GM12801 (cell line): ENCODE measurements around the gene ISCA2.

ENCODE experiments used
- TF ChIP-seq, protein P1 (sequence below): IDR thresholded peaks from one replicate; pipeline ENCODE4 v1.5.1; 2011; ENCODE audit warnings: control low read depth; ENCODE audit not compliant: insufficient read length; ENCODE audit errors: extremely low read depth

The ISCA2 gene

GRCh38 chr14:74488786-74489397 is 4.7 kb upstream of the ISCA2 start:
- TF ChIP-seq, protein P1, sequence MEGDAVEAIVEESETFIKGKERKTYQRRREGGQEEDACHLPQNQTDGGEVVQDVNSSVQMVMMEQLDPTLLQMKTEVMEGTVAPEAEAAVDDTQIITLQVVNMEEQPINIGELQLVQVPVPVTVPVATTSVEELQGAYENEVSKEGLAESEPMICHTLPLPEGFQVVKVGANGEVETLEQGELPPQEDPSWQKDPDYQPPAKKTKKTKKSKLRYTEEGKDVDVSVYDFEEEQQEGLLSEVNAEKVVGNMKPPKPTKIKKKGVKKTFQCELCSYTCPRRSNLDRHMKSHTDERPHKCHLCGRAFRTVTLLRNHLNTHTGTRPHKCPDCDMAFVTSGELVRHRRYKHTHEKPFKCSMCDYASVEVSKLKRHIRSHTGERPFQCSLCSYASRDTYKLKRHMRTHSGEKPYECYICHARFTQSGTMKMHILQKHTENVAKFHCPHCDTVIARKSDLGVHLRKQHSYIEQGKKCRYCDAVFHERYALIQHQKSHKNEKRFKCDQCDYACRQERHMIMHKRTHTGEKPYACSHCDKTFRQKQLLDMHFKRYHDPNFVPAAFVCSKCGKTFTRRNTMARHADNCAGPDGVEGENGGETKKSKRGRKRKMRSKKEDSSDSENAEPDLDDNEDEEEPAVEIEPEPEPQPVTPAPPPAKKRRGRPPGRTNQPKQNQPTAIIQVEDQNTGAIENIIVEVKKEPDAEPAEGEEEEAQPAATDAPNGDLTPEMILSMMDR, result no peak

DNA sequence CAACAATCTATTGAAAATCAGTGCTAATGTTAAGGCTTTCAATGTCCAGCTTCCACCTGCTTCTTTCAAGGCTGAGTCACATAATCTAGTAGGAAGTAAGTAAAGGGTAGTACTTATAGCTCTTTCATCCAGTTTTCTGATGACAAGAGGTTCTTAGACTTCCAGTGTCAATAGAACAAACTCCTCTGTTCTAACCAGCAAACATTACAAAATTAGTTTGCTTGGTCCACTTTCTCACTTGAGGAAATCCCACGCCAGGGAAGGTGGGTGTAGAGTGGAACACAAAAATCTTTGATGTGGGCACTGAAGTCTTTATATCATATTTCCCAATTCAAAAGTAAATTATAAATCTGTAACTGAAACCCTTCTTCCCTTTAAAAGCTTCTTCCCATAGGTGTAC is 3.1 kb upstream of the ISCA2 start:
- TF ChIP-seq, protein P1, result no peak

GRCh38 chr14:74491956-74492775 is 1.4 kb upstream of the ISCA2 start:
- TF ChIP-seq, protein P1, result no peak

DNA sequence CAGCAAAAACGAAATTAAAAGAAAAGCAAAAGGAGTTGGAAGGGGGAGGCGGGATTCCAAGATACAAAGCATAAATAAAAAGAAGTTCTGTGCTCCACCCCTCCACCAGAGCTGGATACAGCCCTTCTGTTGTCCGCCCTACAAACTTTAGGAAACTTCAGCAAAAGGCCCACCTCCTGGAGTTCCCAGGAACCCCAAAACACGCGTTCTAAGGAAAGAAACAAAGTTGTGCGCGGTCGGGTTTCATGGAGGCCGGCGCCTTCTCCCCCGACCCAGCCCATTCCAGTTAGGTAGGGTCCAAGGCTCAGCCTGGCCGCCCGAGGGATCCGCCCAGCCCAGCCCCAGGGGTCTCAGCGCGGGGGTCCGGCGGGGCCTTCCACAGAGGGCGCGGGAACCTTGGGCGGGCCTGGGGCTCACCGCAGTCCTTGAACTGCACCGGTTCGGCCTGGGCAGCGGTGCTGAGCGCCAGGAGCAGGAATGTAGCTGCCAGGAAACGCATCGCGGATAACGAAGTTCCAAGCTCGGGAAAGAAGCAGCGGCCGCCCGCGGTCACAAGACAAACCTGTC is 706 bp upstream of the ISCA2 start, which contains the start of gene NPC2:
Gene NPC2 (minus strand): TSS at position 530 of the 567 bp plus-strand sequence. CDS start 31 bp downstream, at position 499.
- TF ChIP-seq, protein P1, result no peak

GRCh38 chr14:74495356-74495755 is 1.8 kb downstream of the ISCA2 start:
- TF ChIP-seq, protein P1, result no peak

DNA sequence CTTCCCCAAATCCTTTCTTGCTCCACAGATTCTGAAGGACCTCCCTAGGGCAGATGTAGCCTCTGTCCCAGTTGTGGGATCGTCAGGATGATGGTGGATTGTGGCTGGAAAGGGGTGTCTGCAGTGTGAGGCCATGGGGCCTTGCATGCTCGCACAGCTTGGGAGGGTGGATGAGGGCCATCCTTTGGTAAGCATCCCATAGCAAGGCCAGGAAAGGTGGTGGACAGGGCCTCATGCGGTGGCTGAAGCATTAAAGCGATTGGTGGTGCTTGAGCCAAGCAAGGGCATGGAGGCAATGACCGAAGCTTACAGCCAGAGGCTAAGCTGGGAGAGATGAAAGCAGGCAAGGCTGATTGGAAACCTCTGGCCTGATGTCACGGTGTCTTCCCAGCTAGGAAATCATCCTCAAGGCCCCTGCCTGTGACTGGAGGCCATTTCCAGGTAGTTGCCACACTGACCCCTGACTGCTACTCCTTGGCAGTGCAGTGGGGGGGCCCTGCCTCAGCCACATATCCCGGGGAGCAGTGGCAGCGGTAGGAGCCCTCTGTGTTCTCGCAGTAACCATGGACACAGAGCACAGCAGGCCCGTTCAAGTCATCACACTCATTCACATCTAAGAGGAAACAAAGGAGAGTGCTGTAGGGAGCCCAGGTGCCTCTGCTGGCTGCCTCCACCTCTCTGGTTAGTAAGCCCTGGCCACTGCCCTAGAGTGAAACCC is 7.0 kb downstream of the ISCA2 start:
- TF ChIP-seq, protein P1, result no peak

DNA sequence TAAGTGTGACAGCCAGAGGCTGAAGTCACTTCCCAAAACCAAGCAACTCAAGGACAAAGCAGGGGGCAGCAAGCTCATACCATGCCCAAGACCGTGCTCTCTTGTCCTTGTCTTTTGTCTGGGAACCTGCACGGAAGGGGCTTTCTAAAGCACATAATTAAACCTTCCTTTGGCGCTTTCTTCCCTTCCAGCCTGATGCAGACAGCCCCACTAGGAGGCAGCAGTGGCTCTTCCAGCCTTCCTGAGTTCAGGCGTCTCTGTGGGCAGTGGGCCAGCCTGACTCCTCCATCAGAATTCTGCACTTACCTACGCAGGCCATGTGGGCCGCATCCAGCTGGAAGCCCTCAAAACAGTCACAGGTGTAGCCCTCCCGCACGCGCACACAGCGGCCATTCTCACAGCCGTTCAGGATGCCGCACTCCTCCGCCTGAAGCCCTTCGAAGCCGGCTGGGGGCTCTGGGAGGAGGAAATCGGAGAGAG is 7.6 kb downstream of the ISCA2 start:
- TF ChIP-seq, protein P1, result no peak
